B cell (primary cell): ENCODE measurements around the gene OR13J1. TPM values are rescaled to one million over a fixed set of nuclear protein-coding genes. Genes with fewer than 3 reads are reported as not detected.

Experiments used
- ATAC-seq: fragments of 200-7000 bp; cut with Tn5 transposase; one replicate; pipeline ENCODE4 v1.10.0; 2021; ENCODE audit warnings: low read depth, mild to moderate bottlenecking, moderate number of reproducible peaks, moderate library complexity
- CTCF ChIA-PET: fragments of 350-600 bp; sonication (Branson Sonifier 250); formaldehyde crosslinking; loops from one replicate; lab custom pipeline; 2021; ENCODE audit warnings: antibody characterized with exemption, inconsistent platforms; lab: Charles Lee
- POLR2A ChIA-PET: fragments of 350-600 bp; sonication (Branson Sonifier 250); formaldehyde crosslinking; loops from one replicate; lab custom pipeline; 2021; ENCODE audit warnings: antibody characterized with exemption; lab: Charles Lee
- DNase-seq: peaks from one replicate; pipeline ENCODE4 v3.0.0; 2013
- H2AFZ ChIP-seq: 2 replicates; pipeline ENCODE4 v1.6.1; 2012; ENCODE audit warnings: mild to moderate bottlenecking, low read depth, low read length; ENCODE audit not compliant: insufficient read depth, poor library complexity, severe bottlenecking
- H3K27ac ChIP-seq, 2 donors: 1 replicate in 1 of 2; 2 replicates in 1 of 2; pipeline ENCODE4 v1.5.1; 2012 to 2013; ENCODE audit warnings: low read length in 2 of 2, mild to moderate bottlenecking in 2 of 2, moderate library complexity in 1 of 2
- H3K27me3 ChIP-seq, 4 experiments: fragments of 200-600 bp in 1 of 4; sonication (generic) in 1 of 4; replicated peaks in 1 of 4; 1 replicate in 2 of 4; 2 replicates in 2 of 4; pipeline versions ENCODE4 v1.6.1 to v1.7.0; 2013 to 2016; ENCODE audit warnings: low read length in 3 of 4, mild to moderate bottlenecking in 2 of 4, mixed read lengths in 1 of 4, moderate library complexity in 1 of 4; ENCODE audit not compliant: insufficient read depth in 4 of 4, control insufficient read depth in 3 of 4; ENCODE audit errors: control extremely low read depth in 1 of 4
- H3K36me3 ChIP-seq, 2 experiments: replicated peaks in 1 of 2; 1 replicate in 1 of 2; 2 replicates in 1 of 2; pipeline versions ENCODE4 v1.6.1 to v1.7.1; 2013; ENCODE audit warnings: low read length in 1 of 2; ENCODE audit not compliant: insufficient read depth in 2 of 2, control insufficient read depth in 1 of 2; ENCODE audit errors: control extremely low read depth in 1 of 2, extremely low read depth in 1 of 2
- H3K4me1 ChIP-seq, 2 donors: fragments of 200-600 bp in 1 of 2; sonication (generic) in 1 of 2; 1 replicate in 1 of 2; 2 replicates in 1 of 2; pipeline versions ENCODE4 v1.5.1 to v1.6.1; 2013 to 2017; ENCODE audit warnings: low read length in 2 of 2; ENCODE audit not compliant: control insufficient read depth in 2 of 2, insufficient read depth in 2 of 2
- H3K4me2 ChIP-seq: replicated peaks from 2 replicates; pipeline ENCODE3; 2012; ENCODE audit warnings: mild to moderate bottlenecking, low read depth, low read length; ENCODE audit not compliant: poor library complexity, severe bottlenecking
- H3K4me3 ChIP-seq, 5 experiments: fragments of 200-600 bp in 1 of 5; sonication (generic) in 1 of 5; 1 replicate in 3 of 5; 2 replicates in 2 of 5; pipeline versions ENCODE4 v1.5.1 to v1.7.0; 2011 to 2016; ENCODE audit warnings: low read length in 4 of 5, mild to moderate bottlenecking in 4 of 5, low read depth in 2 of 5, control low read depth in 1 of 5, moderate library complexity in 1 of 5; ENCODE audit not compliant: insufficient read depth in 1 of 5; ENCODE audit errors: control extremely low read depth in 1 of 5, extremely low read depth in 1 of 5
- H3K79me2 ChIP-seq: fragments of 200-600 bp; sonication (generic); one replicate; pipeline ENCODE4 v1.6.0; 2016; ENCODE audit warnings: low read length; ENCODE audit not compliant: control insufficient read depth, insufficient read depth
- H3K9ac ChIP-seq: fragments of 200-600 bp; sonication (generic); 2 replicates; pipeline ENCODE4 v1.6.1; 2017; ENCODE audit warnings: mild to moderate bottlenecking, low read length, moderate library complexity
- H3K9me3 ChIP-seq, 3 donors: one replicate each; pipeline versions ENCODE4 v1.6.1 to v1.7.1; 2013; ENCODE audit warnings: low read length in 2 of 3; ENCODE audit not compliant: control insufficient read depth in 2 of 3, insufficient read depth in 1 of 3; ENCODE audit errors: control extremely low read depth in 1 of 3
- H4K20me1 ChIP-seq: 2 replicates; pipeline ENCODE4 v1.6.0; 2012; ENCODE audit warnings: mild to moderate bottlenecking, low read length; ENCODE audit not compliant: insufficient read depth, control insufficient read depth, poor library complexity, severe bottlenecking
- H3K27ac Mint-ChIP-seq: one replicate; pipeline ENCODE4 v1.8.0; 2021; ENCODE audit warnings: mixed read lengths
- H3K27me3 Mint-ChIP-seq: one replicate; pipeline ENCODE4 v1.8.0; 2021; ENCODE audit warnings: mixed read lengths
- H3K4me1 Mint-ChIP-seq: one replicate; pipeline ENCODE4 v1.8.0; 2021; ENCODE audit warnings: mixed read lengths
- H3K4me3 Mint-ChIP-seq: one replicate; pipeline ENCODE4 v1.8.0; 2021; ENCODE audit warnings: mixed read lengths
- H3K9me3 Mint-ChIP-seq: one replicate; pipeline ENCODE4 v1.8.0; 2022; ENCODE audit warnings: mixed read lengths; ENCODE audit not compliant: insufficient read depth
- CTCF ChIP-seq: fragments of 200-600 bp; IDR thresholded peaks from one replicate; pipeline ENCODE4 v1.8.0; 2022; ENCODE audit warnings: antibody characterized with exemption, mild to moderate bottlenecking
- EZH2 ChIP-seq: IDR thresholded peaks from 2 replicates; pipeline ENCODE4 v1.6.1; 2012; ENCODE audit warnings: borderline replicate concordance, low read depth, mild to moderate bottlenecking, moderate library complexity, low read length; ENCODE audit not compliant: insufficient read depth, poor library complexity, severe bottlenecking
- WGBS: methylation state at CpG from one replicate; pipeline ENCODE4 v1.1.5; 2013; ENCODE audit warnings: missing lambda C conversion rate; ENCODE audit not compliant: insufficient coverage; 5-methylcytosine and 5-hydroxymethylcytosine counted together
- intact Hi-C: fragments of 100-400 bp; cut with micrococcal nuclease; formaldehyde crosslinking; loops from one replicate; pipeline ENCODE4 v1.10.0; 2022
- polyA plus RNA-seq: library from polyadenylated mRNA; depleted of rRNA; stranded (reverse); fragments of >200 nt; gene quantifications from 2 replicates; pipeline ENCODE4 v1.2.3, GENCODE V29; 2012
- total RNA-seq, 2 donors: library from RNA; stranded (reverse); fragments of 120-200 nt in 1 of 2; gene quantifications; 1 replicate in 1 of 2; 2 replicates in 1 of 2; pipeline versions ENCODE4 v1.2.3 to v1.2.4, GENCODE V29; 2013 to 2022

The OR13J1 gene
- total and polyA plus RNA-seq, 2 donors (not counting 1 experiment from before 2014, with no cell fraction given): not detected

- Mint-ChIP-seq H3K27me3 (peaks cover 38% of the 10 kb centered on the region), H3K9me3 (no peaks in the 10 kb centered on the region), H3K4me3 (no peak overlapping the region), H3K4me1 (no peaks in the 10 kb centered on the region), H3K27ac (no peak overlapping the region)
- no peak overlapping the region for H3K4me3 ChIP-seq
- intact Hi-C loops: no loop called here
- no peaks in the 10 kb centered on the region for H3K4me1 ChIP-seq
- TF ChIP-seq CTCF (no peak), EZH2 (no peak)
- ChIA-PET CTCF (interaction anchor here (0.6 to 1.6 kb wide), 3 partner anchors 14 to 106 kb away, joined by 4 to 5 read pairs (median 4); no protein-coding TSS in a partner anchor), POLR2A (no interaction called here)
- no peaks in the 10 kb centered on the region for H3K9me3 ChIP-seq
- H4K20me1 ChIP-seq: no peaks in the 10 kb centered on the region
- ATAC-seq (no peak), DNase-seq (no peak)
- H3K4me2 ChIP-seq: no peak overlapping the region
- H3K36me3 ChIP-seq: no peaks in the 10 kb centered on the region
- no peaks in the 10 kb centered on the region for H3K79me2 ChIP-seq
- no peak overlapping the region for H2AFZ ChIP-seq
- WGBS: 100% methylated on average over 1 of the region's 2 CpGs
- no peak overlapping the region for H3K9ac ChIP-seq
- H3K27me3 ChIP-seq: peaks cover 0 to 16% (median 7%) of the 10 kb centered on the region in 4 experiments
- no peak overlapping the region for H3K27ac ChIP-seq
These were observed 26.4 kb upstream of the OR13J1 start for GRCh38 chr9:35896570-35896969.

GRCh38 chr9:35892051-35892450 is 21.9 kb upstream of the OR13J1 start:
- no peaks in the 10 kb centered on the region for H3K4me1 ChIP-seq
- Mint-ChIP-seq H3K4me3 (no peak overlapping the region), H3K27me3 (peaks cover 23% of the 10 kb centered on the region), H3K9me3 (no peaks in the 10 kb centered on the region), H3K27ac (no peak overlapping the region), H3K4me1 (no peaks in the 10 kb centered on the region)
- DNase-seq (no peak), ATAC-seq (no peak)
- no peak overlapping the region for H2AFZ ChIP-seq
- H3K27me3 ChIP-seq: peaks cover 0 to 22% (median 9%) of the 10 kb centered on the region in 4 experiments
- no peaks in the 10 kb centered on the region for H3K79me2 ChIP-seq
- no peaks in the 10 kb centered on the region for H3K9me3 ChIP-seq
- POLR2A ChIA-PET: no interaction called here
- no peak for TF ChIP-seq CTCF
- no peak for TF ChIP-seq EZH2
- H3K36me3 ChIP-seq: no peaks in the 10 kb centered on the region
- no peaks in the 10 kb centered on the region for H4K20me1 ChIP-seq
- H3K4me2 ChIP-seq: no peak overlapping the region
- H3K27ac ChIP-seq: no peak overlapping the region
- H3K4me3 ChIP-seq: no peak overlapping the region
- intact Hi-C loops: no loop called here
- H3K9ac ChIP-seq: no peak overlapping the region
- WGBS: 86% methylated on average over 1 of the region's 1 CpG
- CTCF ChIA-PET: interaction anchor here (0.9 to 2.2 kb wide), 4 partner anchors 10 to 102 kb away, joined by 3 to 6 read pairs (median 4); no protein-coding TSS in a partner anchor
